ENCODE data around the gene ATP5PO.
"Not testable (repeated sequence)": the region's sequence is repeated elsewhere in the genome, so short reads cannot be mapped to it uniquely, and the experiment has no call there.

The ATP5PO gene

DNA sequence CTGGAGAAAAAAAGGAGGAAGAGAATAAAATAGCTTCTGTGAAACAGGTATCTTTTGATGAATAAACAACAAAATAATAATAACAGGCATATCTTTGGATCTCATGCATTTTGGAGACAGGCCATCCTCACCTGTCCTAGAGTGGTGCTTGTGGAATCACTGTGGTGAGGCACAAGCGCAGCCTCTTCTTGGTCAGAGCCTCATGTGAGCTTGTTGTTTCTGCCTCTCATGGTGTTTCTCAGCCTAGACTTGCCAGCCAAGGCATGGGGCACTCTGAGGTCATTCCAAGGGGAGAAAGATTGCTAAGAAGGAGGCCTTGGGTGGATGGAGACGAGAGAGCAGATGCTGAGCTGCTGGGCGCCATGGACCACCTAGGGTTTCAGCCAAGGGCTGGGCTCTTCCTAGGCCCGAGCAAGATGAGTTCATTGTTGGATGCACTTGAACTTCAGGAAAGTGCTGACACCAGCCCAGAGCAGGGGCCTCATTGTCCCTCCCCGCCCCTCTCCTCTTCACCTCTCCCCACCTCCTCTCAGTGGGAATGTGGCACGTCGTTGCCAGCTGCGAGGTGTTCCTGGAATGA lies 49.5 kb downstream of the ATP5PO start:
- DNase-seq = no peak

DNA sequence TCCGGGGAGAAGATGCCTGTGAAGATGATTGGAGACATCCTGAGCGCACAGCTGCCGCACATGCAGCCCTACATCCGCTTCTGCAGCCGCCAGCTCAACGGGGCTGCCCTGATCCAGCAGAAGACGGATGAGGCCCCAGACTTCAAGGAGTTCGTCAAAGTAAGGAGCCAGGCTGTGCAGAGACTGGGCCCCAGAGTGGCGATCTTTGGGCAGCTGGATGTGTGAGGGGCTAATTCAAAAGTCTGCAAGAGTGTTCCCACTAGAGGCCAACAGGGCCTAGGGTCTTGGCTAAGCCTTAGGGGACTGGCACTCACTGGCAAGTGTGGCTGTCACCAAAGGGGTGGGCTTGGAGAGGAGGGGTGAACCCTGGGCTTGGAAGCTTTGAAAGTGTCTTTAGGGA lies 50.4 kb downstream of the ATP5PO start:
- DNase-seq = no peak

DNA sequence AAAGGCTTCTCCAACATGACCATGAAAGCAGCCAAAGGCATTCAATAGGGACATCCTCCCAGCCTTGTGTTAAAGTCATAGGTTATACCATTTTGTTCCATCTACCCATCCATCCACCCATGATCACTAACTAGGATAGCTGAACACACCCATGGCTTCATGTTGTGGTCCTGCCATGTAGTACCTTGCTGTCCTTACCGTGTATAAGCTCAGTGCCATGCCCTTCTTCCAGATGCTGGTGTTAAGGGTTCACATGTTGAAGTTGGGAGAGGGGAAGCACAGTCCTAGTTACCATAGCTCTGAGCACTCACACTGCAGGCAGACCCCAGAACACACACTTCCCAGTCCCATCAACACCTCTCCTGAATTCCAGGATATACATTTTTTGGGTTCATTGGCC lies 51.5 kb downstream of the ATP5PO start:
- DNase-seq = no peak

DNA sequence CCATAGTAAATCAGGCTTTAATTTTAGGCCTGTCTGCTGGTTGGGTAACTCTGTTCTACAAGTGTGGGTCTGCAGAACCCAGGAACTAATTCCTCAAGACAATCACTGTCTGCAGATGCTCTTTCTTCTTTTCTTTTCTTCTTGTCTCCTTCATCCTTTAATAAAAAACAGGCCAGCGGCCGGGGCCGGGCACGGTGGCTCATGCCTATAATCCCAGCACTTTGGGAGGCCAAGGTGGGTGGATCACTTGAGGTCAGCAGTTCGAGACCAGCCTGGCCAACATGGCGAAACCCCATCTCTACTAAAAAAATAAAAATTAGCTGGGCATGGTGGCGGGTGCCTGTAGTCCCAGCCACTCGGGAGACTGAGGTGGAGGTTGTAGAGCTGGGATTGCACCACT lies 52.4 kb downstream of the ATP5PO start:
- not testable (repeated sequence) for DNase-seq

GRCh38 chr21:33861125-33861524 lies 54.5 kb downstream of the ATP5PO start:
- no peak for DNase-seq

GRCh38 chr21:33860332-33860879 lies 55.2 kb downstream of the ATP5PO start:
- no peak for DNase-seq

- no peak for DNase-seq
Observed at GRCh38 chr21:33859373-33860102, 56.1 kb downstream of the ATP5PO start.

DNA sequence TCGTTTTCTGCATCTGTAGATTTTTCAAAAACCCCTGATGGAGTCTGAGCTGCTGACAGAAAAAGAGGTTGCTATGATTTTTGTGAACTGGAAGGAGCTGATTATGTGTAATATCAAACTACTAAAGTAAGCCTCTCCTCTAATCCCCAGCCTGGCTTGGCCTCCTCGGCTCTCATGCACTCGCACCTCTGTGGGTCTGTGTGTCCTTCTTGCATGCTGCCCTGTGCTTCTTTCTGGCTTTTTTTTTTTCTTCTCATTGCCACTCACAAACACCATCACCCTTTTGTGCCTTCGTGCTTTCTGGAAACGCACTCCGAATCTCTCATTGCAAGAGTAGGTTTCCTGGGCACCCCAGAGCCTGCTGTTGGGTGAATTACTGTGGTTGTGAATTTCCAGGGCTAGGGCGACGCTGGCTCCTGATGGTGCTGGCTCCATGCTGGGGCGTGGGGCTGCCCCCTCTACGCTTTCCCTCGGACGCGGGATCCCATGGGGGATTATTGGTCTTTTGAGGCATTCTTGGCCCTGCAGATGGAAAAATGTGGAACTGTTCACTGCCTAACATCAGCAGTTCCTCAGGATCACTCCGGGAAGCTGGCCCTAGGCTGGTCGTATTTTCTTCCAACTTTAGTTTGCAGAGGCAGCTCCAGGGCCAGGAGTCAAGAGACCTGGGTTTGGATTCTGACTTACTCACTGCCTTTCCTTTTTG lies 56.8 kb downstream of the ATP5PO start:
- DNase-seq = no peak

DNA sequence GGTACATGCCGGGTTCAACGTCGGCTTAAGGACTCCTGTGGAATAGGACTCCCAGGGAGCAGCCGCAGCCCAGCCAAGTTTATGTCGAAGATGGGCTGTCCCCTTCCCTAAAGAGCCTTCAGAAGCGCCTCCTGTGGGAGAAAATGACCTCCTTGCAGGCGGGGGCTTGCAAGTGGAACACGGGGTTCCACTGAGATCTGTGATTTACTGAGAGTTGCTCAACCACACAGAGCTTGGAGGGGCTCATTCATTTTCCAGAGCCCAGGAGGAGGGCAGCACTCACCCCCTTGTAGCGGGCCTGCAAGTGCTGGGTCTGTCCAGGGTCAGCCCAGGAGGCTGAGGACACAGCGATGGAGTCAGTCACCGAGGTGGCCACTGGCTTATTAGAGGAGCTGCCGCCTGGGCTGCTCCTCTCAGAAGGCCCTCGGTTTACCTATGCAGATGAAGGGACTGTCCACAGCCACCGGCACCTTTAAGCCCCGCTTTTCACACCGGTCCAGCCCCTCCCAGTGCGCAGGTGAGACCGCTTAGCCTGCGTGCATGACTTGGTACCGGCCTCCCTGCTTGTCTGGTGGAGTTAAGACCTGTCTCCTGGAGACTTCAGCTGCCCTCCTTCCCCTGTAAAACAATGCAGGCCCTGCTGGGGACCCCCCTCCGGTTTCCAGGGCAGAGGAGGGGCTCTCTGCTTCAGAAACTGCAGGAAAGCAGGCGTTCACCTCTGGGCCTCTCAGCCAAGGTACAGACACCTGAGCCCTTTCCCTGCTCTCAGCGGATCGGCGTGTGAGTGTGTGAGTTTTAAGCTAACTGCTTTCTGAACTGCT lies 57.5 kb downstream of the ATP5PO start:
- no peak for DNase-seq

DNA sequence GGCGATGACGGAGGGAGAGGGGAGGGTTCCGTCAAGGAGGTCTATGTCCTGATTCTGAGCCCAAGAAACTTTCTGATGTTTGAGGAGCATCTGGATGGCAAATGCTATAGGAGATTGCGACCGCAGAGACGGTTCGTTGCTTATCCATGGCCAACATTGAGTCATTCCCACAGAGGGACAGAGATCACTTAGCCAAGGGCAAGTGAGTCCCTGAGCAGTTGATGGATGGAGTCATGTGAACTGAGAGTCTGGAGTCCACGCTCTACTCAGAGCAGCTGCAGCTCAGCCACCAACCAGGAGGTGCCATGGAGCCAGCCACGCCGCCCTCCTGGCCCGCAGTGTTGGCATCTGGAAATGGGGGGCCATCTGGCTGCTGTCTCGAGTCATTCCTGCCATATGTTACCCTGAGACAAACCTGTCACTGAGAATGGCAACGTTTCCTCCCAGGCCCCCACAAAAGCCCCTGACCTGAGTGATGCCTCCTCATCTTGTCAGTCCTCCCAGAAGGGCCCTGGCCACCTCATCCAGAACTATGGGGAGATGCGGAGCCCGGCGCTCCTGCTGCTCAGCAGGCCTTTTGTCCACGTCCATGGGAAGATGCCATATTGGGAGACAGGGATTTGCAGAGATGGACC lies 58.6 kb downstream of the ATP5PO start:
- peak; percentile 57 for DNase-seq

DNA sequence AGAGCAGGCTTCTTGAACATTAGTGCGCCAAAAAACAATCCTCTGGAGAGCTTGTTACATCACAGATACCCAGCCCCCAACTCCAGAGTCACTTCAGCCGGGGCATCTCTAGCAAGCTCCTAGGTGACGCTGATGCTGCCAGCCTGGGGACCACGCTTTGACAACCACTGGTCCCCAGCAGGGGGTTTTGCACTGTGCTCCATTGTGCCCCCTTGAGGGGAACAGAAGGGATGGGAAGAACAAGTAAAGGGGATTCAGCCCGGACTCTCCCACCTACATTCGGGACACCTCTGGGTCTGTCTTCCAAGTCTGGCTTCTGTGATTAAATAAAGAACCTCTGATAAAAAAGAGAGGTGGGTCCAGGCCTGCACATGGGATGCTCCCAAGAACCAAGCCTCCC lies 60.4 kb downstream of the ATP5PO start:
- no peak for DNase-seq

GRCh38 chr21:33854604-33855003 lies 61.0 kb downstream of the ATP5PO start:
- no peak for DNase-seq
